GM21526 (cell line): Measurements from ENCODE around the gene CHST8.
"Not testable (repeated sequence)": the region's sequence is repeated elsewhere in the genome, so short reads cannot be mapped to it uniquely, and the experiment has no call there.

Experiments used
- ATAC-seq: cut with Tn5 transposase; IDR thresholded peaks from one replicate; pipeline ENCODE4 v1.9.1; 2021; ENCODE audit warnings: moderate library complexity; ENCODE audit not compliant: unreplicated experiment, low FRiP score

Gene CHST8

GRCh38 chr19:33802801-33803200 lies 181.0 kb downstream of the CHST8 start:
- no peak for ATAC-seq

DNA sequence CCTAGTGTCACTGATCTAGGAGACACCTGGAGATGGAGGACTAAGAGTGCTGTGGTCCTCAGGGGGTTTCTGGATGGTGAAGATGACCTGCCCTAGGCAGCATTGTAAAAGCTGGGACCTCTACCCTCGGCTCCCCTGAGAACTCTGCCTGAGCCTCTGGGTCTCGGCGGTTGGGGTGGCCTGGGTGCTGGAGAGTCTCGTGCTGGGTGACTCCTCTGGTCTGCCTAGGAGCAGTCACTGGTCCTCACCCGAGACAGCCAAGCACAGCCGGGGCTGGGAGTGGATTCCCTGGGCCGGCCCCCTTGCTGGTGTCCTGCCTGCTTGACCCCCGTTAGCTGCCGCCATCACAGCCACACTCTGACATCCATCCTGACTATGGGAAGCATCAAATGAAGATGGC lies 181.6 kb downstream of the CHST8 start:
- ATAC-seq: no peak

- no peak for ATAC-seq
Measured at GRCh38 chr19:33804021-33804799, 182.5 kb downstream of the CHST8 start.

- ATAC-seq: no peak
Measured at GRCh38 chr19:33805313-33805712, 183.6 kb downstream of the CHST8 start.

DNA sequence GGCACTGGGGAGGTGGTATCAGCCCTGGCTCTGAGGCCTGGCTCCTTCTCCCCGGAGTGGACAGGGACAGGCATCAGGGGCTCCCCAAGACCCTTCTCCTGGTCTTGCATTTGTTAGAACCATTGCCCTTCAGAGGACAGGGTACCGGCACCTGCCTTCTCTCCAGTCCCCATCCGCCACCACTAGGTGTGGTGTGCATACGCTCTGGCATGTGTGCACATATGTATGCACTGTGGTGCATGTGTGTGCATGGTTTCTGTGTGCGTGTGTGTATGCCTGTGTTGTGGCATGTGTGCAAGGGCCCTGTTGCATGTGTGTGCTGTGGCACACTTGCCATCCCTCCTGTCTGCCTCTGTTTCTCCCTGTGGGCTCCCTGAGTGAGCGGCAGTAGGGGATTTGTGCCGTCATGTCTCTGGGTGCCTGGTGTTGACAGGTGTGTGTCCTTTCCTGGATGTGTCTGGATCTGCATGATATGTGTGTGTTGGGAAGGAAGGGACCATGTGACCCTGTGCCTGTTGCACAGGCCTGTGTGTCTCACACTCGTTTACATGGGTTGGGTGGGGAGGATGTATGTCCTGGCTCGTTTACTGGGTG lies 184.2 kb downstream of the CHST8 start:
- no peak for ATAC-seq

- ATAC-seq: no peak
Measured at GRCh38 chr19:33806434-33806881, 184.7 kb downstream of the CHST8 start.

- no peak for ATAC-seq
Measured at GRCh38 chr19:33808399-33808798, 186.6 kb downstream of the CHST8 start.

DNA sequence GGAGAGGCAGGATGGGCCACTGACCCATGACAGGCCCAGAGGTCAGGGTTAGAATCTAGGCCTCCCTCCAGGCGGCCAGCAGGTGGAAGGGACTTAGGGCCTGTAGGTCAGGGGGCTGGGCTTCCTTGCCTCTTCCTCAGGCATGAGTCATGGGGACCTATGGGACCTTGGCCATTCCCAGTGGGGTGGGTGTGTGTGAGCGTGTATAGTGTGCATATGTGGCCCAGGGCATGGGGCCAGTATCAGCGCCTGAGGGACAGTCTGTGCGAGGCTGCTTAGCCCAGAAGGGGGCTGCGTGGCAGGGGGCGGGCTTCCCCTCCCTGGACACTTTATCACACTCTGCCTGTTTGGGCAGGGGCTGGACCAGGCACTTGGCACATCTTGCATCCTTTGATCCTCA lies 188.2 kb downstream of the CHST8 start:
- no peak for ATAC-seq

DNA sequence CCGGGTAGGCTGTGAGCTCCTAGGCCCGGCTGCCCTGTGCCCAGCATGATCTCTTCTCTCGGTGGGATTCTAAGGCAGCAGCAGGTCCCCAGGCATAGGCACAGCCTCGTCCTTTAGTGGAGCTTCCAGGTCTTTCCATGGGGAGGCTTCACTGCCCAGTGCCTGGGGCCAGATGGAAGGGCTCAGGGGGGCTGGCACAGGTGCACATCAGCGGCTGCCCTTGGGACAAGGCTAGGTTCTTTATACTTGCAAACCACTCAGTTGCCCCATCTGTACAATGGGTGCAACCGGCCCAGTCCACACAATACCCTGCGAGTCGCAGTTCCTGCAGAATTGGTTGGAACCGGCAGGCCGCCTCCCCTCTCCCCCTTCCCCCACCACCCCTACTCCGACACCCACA lies 189.1 kb downstream of the CHST8 start:
- no peak for ATAC-seq

DNA sequence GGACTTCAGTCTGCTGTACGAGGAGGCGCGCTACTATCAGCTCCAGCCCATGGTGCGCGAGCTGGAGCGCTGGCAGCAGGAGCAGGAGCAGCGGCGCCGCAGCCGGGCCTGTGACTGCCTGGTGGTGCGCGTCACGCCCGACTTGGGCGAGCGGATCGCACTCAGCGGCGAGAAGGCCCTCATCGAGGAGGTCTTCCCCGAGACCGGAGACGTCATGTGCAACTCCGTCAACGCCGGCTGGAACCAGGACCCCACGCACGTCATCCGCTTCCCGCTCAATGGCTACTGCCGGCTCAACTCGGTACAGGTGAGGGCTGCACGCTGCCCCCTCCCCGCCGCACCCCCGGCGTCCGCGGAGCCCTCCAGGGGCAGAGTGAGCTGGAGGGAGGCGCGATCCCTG lies 189.5 kb downstream of the CHST8 start:
- ATAC-seq: no peak

DNA sequence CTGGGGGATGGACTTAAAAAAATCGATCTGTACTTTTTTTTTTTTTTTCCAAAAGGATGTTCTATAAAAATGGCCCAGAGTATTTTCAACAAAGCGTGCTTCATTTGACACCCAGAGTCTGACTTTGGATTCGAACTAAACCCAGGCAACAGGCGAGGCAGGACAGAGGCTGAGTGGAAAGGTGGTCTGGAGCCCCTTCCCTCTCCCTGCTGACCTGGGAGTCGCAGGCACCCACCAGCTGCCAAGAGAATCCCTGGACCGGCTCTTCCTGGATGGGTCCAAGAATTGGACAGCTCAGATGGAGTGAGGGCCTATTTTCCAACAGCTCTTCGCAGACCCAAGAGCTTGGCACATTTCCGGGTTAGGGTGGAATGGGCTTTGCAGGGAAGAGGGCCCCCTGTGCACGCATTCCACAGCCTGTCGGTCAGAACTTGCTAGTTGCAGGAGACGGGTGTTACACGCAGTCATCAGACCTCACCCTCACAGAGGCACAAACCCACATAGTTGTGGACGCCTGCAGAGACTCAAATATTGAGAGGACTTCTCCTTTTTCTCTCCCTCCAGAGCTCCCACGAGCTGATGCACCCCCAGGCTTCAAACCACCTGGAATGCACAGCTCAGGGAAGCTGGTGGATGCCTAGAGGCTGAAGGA lies 190.1 kb downstream of the CHST8 start:
- no peak for ATAC-seq

DNA sequence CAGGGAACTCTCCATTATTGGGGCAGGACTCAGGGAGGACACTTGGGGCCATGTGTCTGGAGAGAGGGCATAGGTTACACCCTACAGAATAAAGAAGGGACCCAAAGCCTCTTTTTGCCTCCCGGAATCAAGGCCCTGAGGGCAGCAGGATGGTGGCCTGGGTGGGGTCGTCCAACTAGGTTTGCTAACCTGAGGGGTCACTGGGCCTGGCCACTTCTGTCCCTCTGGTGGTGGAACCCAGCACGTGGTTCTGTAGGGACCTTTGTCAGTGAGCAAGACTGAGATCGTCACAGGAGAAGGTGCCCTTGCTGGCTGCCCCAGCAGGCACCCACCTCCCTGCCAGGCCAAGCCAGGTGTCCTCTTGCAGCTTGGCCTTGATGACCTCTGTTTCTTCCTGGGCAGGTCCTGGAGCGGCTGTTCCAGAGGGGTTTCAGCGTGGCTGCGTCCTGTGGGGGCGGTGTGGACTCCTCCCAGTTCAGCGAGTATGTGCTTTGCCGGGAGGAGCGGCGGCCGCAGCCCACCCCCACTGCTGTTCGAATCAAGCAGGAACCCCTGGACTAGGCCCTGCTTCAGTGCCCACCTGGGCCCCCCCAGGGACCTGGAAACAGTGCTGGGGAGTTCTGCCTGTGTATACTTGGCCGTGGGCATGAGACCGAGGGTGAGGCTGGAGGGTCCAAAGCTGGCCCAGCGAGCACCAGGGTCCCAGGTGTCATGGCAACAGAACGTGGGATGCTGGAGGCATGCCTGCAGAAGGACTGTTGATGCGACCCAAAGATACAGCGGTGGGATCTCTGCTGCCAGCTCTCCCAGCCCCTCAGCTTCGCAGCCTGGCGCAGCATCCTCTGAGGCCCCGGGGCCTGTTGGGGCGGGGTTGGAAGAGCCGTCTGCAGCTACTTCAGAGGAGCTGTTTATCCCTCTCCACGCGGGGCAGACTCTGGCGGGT lies 190.9 kb downstream of the CHST8 start:
- no peak for ATAC-seq

- ATAC-seq: no peak
Measured at GRCh38 chr19:33813391-33814101, 191.8 kb downstream of the CHST8 start.

- ATAC-seq: no peak
Measured at GRCh38 chr19:33814181-33815165, 192.7 kb downstream of the CHST8 start.

- ATAC-seq: no peak
Measured at GRCh38 chr19:33815380-33816340, 193.9 kb downstream of the CHST8 start.

DNA sequence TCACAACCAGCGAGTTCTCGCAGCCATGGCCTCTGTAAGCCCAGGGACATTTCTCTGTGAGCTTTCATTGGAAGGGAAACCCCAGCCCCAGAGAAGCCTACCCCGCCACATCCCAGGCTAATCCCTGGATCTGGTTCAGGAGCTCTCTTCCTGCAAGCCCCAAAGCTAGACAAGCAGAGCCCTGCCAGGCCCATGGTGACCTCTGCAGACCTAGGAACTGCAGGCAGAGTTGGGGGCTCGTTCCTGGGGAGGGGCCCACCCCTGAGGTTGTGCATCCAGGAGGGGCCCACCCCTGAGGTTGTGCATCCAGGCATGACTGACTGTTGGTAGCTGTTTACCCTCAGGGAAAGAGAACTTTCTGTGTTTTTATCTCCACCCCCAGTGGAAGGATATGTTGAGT lies 196.7 kb downstream of the CHST8 start:
- no peak for ATAC-seq

GRCh38 chr19:33819078-33819477 lies 197.3 kb downstream of the CHST8 start:
- not testable (repeated sequence) for ATAC-seq

DNA sequence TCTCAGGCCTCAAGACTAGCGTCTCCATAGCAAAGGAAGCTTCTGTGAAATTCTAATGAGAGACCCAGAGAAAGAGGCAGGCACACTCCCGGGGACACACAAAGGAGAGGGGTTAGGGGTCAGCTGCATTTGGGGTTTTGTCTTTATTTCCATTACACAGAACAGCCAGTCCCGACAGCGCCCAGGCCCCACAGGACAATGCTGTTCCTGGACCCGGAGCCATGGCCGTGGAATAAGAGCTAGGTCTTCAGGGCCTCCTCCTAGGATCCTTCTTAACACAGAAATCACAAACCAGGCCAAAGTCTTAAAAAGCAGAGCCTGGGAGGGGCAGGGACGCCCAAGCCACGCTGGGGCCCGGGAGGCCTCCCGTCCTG lies 197.7 kb downstream of the CHST8 start:
- no peak for ATAC-seq
